Right cardiac atrium (tissue), 5 donors: ENCODE measurements around the gene HDAC8. TPM values are rescaled to one million over a fixed set of nuclear protein-coding genes. Genes with fewer than 3 reads are reported as not detected.
A peak's percentile ranks its signal among the peaks of the same experiment; 100 is the strongest.
"Not testable (repeated sequence)": the region's sequence is repeated elsewhere in the genome, so short reads cannot be mapped to it uniquely, and the experiment has no call there.

Experiments used
- ATAC-seq, 2 donors: fragments of 200-7000 bp; cut with Tn5 transposase; one replicate each; pipeline versions ENCODE4 v1.8.0 to v1.9.1; 2020; ENCODE audit warnings: moderate library complexity in 2 of 2, mild to moderate bottlenecking in 1 of 2
- DNase-seq, 3 donors: peaks; one replicate each; pipeline ENCODE4 v3.0.0-alpha.2; 2020
- H3K27ac ChIP-seq: one replicate; pipeline ENCODE4 v1.5.1; 2013; ENCODE audit warnings: mild to moderate bottlenecking, low read length, control low read depth, moderate library complexity
- H3K27me3 ChIP-seq: one replicate; pipeline ENCODE4 v1.6.1; 2013; ENCODE audit not compliant: control insufficient read depth, insufficient read depth
- H3K4me1 ChIP-seq: one replicate; pipeline ENCODE4 v1.6.1; 2013; ENCODE audit warnings: low read length; ENCODE audit not compliant: control insufficient read depth, insufficient read depth
- H3K4me3 ChIP-seq: one replicate; pipeline ENCODE4 v1.5.1; 2013; ENCODE audit warnings: low read length, control low read depth
- H3K9me3 ChIP-seq: one replicate; pipeline ENCODE4 v1.6.1; 2013; ENCODE audit warnings: low read length; ENCODE audit not compliant: control insufficient read depth
- WGBS: extraction: QIAGEN DNeasy Blood & Tissue Kit; methylation state at CpG from one replicate; pipeline ENCODE4 v1.1.7; 2013; 5-methylcytosine and 5-hydroxymethylcytosine counted together
- intact Hi-C, 4 donors: fragments of 100-400 bp; cut with DNase I; formaldehyde crosslinking; loops; one replicate each; pipeline versions ENCODE4 v1.11.0 to v1.14.0; 2022 to 2023
- polyA plus RNA-seq: library from polyadenylated mRNA; stranded (reverse); fragments of 200-250 nt; gene quantifications from one replicate; pipeline ENCODE4 v1.2.3, GENCODE V29; 2013
- total RNA-seq, 4 donors: library from RNA; stranded (reverse); fragmentation: NEBNext Ultra II Directional; extraction: Animal tissue kit (Norgen Biotek cat#: 25700); gene quantifications; one replicate each; pipeline ENCODE4 v1.2.1, GENCODE V29; 2021
- donor health status: healthy with polysubstance abuse.
- donor health status: DM: no; HTN: yes; CAD: no.
- donor health status: DM: no; HTN: no; CAD: no.
- donor health status: DM: no; HTN: yes; CAD: no; lungs with severe emphysema.
- donor health status: DM: yes; HTN: yes; CAD: no.

The HDAC8 gene
- total and polyA plus RNA-seq, 5 donors, result 15.5 to 21.1 (median 19.3) TPM

DNA sequence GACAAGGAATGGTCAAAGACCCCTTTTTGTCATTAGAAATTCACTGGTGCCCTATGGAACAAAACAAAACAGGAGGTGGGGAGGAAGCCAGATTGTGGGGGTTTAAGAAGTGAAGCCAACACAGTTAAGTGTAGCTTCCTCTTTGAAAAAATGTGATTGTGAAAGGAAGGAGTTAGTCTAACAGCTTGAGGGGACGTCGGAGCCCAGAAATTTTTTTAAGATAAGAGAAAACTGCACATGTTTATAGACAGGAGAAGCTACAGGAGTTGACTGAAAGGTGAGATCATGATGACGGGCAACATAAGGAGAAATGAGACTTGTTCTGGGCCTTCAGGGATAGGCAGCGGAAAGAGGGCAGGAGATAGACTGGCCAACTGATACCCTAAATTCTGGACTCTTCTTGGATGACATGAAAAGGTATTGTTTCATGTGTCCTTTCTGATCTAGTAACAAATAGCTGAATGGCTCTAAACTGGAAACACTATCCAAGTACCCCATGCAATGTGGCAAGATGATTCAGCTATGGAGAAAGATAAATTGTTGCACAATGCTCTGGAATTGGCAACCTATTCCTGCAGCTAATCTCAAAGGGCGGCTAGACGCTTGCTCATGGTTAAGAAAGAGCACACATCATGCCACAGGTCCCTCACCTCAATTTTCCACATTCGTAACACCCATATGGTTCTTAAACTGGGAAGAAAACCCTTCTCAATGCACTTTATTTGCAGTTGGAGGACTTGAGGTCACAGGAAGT, 3.7 kb upstream of the HDAC8 start:
- Histone ChIP-seq H3K27me3 (no peaks in the 10 kb centered on the region), H3K4me1 (no peaks in the 10 kb centered on the region), H3K27ac (no peak overlapping the region), H3K9me3 (no peaks in the 10 kb centered on the region), H3K4me3 (no peak overlapping the region)
- WGBS, result 57% methylated on average over 7 of the region's 7 CpGs
- intact Hi-C loops, result no loop called here
- DNase-seq (no peak), ATAC-seq (peak; percentile 28 to 31)

- no peak for DNase-seq
- peak; percentile 19 to 20 for ATAC-seq
- 1% methylated on average over 7 of the region's 7 CpGs for WGBS
- H3K9me3 ChIP-seq, result no peaks in the 10 kb centered on the region
- H3K4me3 ChIP-seq, result peak overlapping the region; percentile 82
- no peaks in the 10 kb centered on the region for H3K4me1 ChIP-seq
- H3K27ac ChIP-seq, result no peak overlapping the region
- no peaks in the 10 kb centered on the region for H3K27me3 ChIP-seq
- intact Hi-C loops, result no loop called here
Measured at GRCh38 chrX:72573158-72573511, 492 bp upstream of the HDAC8 start.

- ATAC-seq, result no peak
- 64% methylated on average over 2 of the region's 2 CpGs for WGBS
- Histone ChIP-seq H3K27ac (no peak overlapping the region), H3K9me3 (no peaks in the 10 kb centered on the region), H3K4me3 (no peak overlapping the region), H3K4me1 (no peaks in the 10 kb centered on the region), H3K27me3 (no peaks in the 10 kb centered on the region)
- intact Hi-C loops, result no loop called here
- DNase-seq, result no peak
Measured at GRCh38 chrX:72569786-72570185, 2.9 kb downstream of the HDAC8 start.

DNA sequence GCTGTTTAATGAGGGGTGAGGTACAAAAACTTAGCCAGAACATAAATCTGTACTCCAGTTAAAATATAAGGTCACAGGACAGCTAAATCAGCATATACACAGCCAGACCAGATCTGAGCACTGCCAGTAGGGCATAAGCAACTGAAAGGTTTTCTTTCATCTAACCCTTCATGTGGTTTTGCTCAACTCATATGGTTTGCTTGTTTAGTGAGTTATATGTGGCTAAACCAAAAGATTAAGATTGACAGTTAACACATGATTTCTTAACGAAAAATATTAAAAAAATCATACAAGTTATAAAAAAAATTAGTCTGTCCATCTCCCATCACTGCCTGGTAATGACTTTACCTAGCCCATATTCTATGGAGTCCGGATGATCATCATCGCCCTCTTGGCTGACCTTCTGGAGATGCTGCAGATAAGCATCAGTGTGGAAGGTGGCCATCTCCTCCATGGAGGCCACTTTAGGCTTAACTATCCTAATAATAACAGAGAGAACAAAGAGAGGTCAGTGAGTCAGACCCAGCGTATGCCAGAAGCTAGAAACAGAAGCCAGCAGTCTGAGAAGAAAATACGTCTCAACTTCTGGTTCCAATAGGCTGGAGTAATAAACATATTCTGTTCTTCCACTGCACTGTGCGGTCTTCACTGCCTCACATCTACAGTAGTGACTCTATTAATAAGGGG, 4.1 kb downstream of the HDAC8 start:
- H3K4me1 ChIP-seq, result no peaks in the 10 kb centered on the region
- no peak for DNase-seq
- 68% methylated on average over 6 of the region's 6 CpGs for WGBS
- intact Hi-C loops, result no loop called here
- no peaks in the 10 kb centered on the region for H3K27me3 ChIP-seq
- no peak overlapping the region for H3K4me3 ChIP-seq
- no peaks in the 10 kb centered on the region for H3K9me3 ChIP-seq
- peak in 1 of 2 donors; percentile 50 for ATAC-seq
- H3K27ac ChIP-seq, result no peak overlapping the region

- DNase-seq (no peak), ATAC-seq (no peak)
- Histone ChIP-seq H3K27ac (no peak overlapping the region), H3K4me3 (no peak overlapping the region), H3K9me3 (no peaks in the 10 kb centered on the region), H3K27me3 (no peaks in the 10 kb centered on the region), H3K4me1 (no peaks in the 10 kb centered on the region)
- WGBS, result 95% methylated on average over 2 of the region's 2 CpGs
- intact Hi-C loops, result no loop called here
Measured at GRCh38 chrX:72566448-72566847, 6.2 kb downstream of the HDAC8 start.

GRCh38 chrX:72559655-72560054, 13.0 kb downstream of the HDAC8 start:
- H3K9me3 ChIP-seq, H3K27ac ChIP-seq, intact Hi-C loops, H3K4me3 ChIP-seq, H3K4me1 ChIP-seq, ATAC-seq, H3K27me3 ChIP-seq: not testable (repeated sequence)
- peak in 1 of 3 donors; percentile 62 for DNase-seq
- 98% methylated on average over 28 of the region's 28 CpGs for WGBS

DNA sequence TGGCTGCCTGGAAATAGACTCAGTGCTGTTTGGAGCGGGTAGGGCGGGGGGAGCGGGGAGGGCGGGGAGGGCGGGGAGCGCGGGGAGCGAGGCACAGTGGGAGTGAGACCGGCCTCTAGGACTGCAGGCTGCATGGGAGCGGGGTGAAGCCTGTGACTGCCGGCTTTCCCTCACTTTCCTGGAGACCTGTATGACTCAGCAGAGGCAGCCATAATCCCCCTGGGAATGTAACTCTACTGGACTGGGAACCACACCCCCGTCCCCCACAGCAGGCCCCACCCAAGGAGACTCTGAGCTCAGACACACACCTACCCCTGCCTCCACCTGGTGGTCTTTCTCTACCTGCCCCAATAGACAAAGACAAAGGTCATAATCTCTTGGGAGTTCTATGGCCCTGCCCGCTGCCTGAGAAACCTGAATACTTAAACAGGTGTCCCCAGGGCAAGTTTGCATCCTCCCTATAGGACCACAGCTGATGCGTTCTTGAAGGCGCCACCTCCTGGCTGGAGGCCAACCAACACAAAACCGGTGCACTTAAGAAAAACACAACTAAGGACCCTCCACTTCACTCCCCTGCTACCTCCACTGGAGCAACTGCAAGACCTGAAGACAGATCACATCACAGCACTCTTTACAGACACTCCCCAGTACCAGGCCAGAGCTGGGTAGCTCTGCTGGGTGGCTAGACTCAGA, 18.0 kb downstream of the HDAC8 start:
- ATAC-seq (peak in 1 of 2 donors; percentile 21), DNase-seq (no peak)
- intact Hi-C loops, result no loop called here
- H3K9me3 ChIP-seq, result no peaks in the 10 kb centered on the region
- no peaks in the 10 kb centered on the region for H3K27me3 ChIP-seq
- no peak overlapping the region for H3K4me3 ChIP-seq
- WGBS, result 88% methylated on average over 16 of the region's 16 CpGs
- no peak overlapping the region for H3K27ac ChIP-seq
- no peaks in the 10 kb centered on the region for H3K4me1 ChIP-seq

- ATAC-seq, H3K27me3 ChIP-seq, H3K4me3 ChIP-seq, H3K4me1 ChIP-seq, intact Hi-C loops, DNase-seq, H3K27ac ChIP-seq, H3K9me3 ChIP-seq: not testable (repeated sequence)
- WGBS, result 86% methylated on average over 6 of the region's 6 CpGs
Measured at GRCh38 chrX:72552443-72552842, 20.2 kb downstream of the HDAC8 start.

DNA sequence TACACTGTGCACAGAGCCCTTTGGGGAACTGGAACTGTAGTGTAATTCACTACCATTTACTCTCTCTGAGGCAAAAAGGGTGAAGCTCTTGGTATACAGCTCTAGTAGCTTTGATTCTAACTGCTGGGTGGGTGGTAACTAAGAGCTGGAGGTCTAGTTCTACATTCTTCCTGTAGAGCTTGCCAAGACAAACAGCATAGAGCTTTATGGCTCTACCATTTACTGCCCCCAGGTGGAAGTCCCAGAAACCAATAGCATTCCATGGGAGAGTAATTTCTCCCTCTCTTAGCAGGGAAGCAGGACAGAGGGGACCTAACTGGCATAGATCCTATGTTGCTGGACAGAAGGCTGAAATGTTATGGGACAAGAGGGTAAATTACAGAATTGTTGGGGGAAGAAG, 26.7 kb downstream of the HDAC8 start:
- ATAC-seq (peak in 1 of 2 donors; percentile 46), DNase-seq (no peak)
- H3K4me3 ChIP-seq, result no peak overlapping the region
- H3K27ac ChIP-seq, result no peak overlapping the region
- no peaks in the 10 kb centered on the region for H3K9me3 ChIP-seq
- H3K4me1 ChIP-seq, result no peaks in the 10 kb centered on the region
- intact Hi-C loops, result loop anchor here in 2 of 4 donors (10.0 kb wide), 2 partner anchors 241 to 301 kb away; partner anchors contain the start of gene CITED1 (in 1 of the 2)
- H3K27me3 ChIP-seq, result no peaks in the 10 kb centered on the region

- Histone ChIP-seq H3K9me3 (no peaks in the 10 kb centered on the region), H3K4me1 (no peaks in the 10 kb centered on the region), H3K27me3 (no peaks in the 10 kb centered on the region), H3K27ac (no peak overlapping the region), H3K4me3 (no peak overlapping the region)
- intact Hi-C loops, result loop anchor here in 2 of 4 donors (10.0 kb wide), 2 partner anchors 236 to 296 kb away; partner anchors contain the start of gene CITED1 (in 1 of the 2)
- peak; percentile 41 to 55 for ATAC-seq
- 8% methylated on average over 5 of the region's 5 CpGs for whole genome bisulfite sequencing
- no peak for DNase-seq
Measured at GRCh38 chrX:72540318-72540717, 32.3 kb downstream of the HDAC8 start.

DNA sequence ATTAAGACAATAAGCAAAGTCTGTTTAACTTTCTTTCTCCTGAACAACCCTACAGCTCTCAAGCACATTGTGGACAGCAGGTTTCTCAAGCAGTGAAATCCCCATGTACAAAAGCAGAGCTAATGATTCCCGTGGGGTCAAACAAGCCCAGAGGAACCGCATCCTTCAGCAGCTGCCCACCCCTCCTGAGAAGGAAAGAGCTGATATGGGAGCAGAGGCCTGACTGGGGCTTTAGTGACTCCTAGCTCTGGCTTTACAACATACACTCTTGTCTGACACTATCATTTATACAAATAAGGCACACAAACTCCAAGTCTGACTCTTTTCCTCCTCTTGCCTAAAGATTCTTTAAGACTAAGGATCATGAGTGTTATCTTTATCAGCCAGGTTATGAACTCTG, 32.8 kb downstream of the HDAC8 start:
- no peaks in the 10 kb centered on the region for H3K4me1 ChIP-seq
- H3K4me3 ChIP-seq, result no peak overlapping the region
- DNase-seq (no peak), ATAC-seq (no peak)
- no peaks in the 10 kb centered on the region for H3K9me3 ChIP-seq
- no peak overlapping the region for H3K27ac ChIP-seq
- intact Hi-C loops, result loop anchor here in 2 of 4 donors (10.0 kb wide), 2 partner anchors 235 to 295 kb away; partner anchors contain the start of gene CITED1 (in 1 of the 2)
- WGBS, result 60% methylated on average over 2 of the region's 2 CpGs
- no peaks in the 10 kb centered on the region for H3K27me3 ChIP-seq
